Activated CD8-positive, alpha-beta T cell treated with anti-CD3 and anti-CD28 coated beads for 36 hours (primary cell): ENCODE results near the gene EFCAB7. TPM values are rescaled to one million over a fixed set of nuclear protein-coding genes. Genes with fewer than 3 reads are reported as not detected.

Experiments used
- ATAC-seq: fragments of 200-7000 bp; cut with Tn5 transposase; one replicate; pipeline ENCODE4 v1.10.0; 2021; ENCODE audit warnings: mild to moderate bottlenecking, moderate library complexity
- CTCF ChIA-PET: fragments of 350-600 bp; sonication (Branson Sonifier 250); formaldehyde crosslinking; loops from one replicate; lab custom pipeline; 2021; ENCODE audit warnings: antibody characterized with exemption; lab: Charles Lee
- POLR2A ChIA-PET: fragments of 350-600 bp; sonication (Branson Sonifier 250); formaldehyde crosslinking; loops from one replicate; lab custom pipeline; 2021; ENCODE audit warnings: antibody characterized with exemption; lab: Charles Lee
- DNase-seq: peaks from one replicate; pipeline ENCODE4 v3.0.0-alpha.2; 2020
- H3K27ac Mint-ChIP-seq: one replicate; pipeline ENCODE4 v1.8.0; 2021; ENCODE audit warnings: mild to moderate bottlenecking, mixed read lengths
- H3K27me3 Mint-ChIP-seq: one replicate; pipeline ENCODE4 v1.8.0; 2021; ENCODE audit warnings: mixed read lengths
- H3K36me3 Mint-ChIP-seq: one replicate; pipeline ENCODE4 v1.8.0; 2021; ENCODE audit warnings: low read depth, mixed read lengths
- H3K4me1 Mint-ChIP-seq: one replicate; pipeline ENCODE4 v1.8.0; 2021; ENCODE audit warnings: low read depth, mixed read lengths
- H3K4me3 Mint-ChIP-seq: one replicate; pipeline ENCODE4 v1.8.0; 2021; ENCODE audit warnings: mild to moderate bottlenecking, moderate library complexity, mixed read lengths
- H3K9me3 Mint-ChIP-seq: one replicate; pipeline ENCODE4 v1.8.0; 2021; ENCODE audit warnings: mixed read lengths
- CTCF ChIP-seq: fragments of 200-600 bp; IDR thresholded peaks from one replicate; pipeline ENCODE4 v1.8.0; 2022; ENCODE audit warnings: antibody characterized with exemption, mild to moderate bottlenecking
- intact Hi-C: fragments of 100-400 bp; cut with micrococcal nuclease; formaldehyde crosslinking; loops from one replicate; pipeline ENCODE4 v1.10.0; 2022
- total RNA-seq, 2 experiments: library from RNA; stranded (reverse); gene quantifications; one replicate each; pipeline ENCODE4 v1.2.3, GENCODE V29; 2021

The EFCAB7 gene
- total RNA-seq, 2 experiments from 2014 or later, result 6.1 to 6.8 TPM

GRCh38 chr1:63532727-63533126 lies 9.4 kb downstream of the EFCAB7 start:
- Mint-ChIP-seq H3K9me3 (no peaks in the 10 kb centered on the region), H3K27me3 (no peaks in the 10 kb centered on the region), H3K27ac (no peak overlapping the region), H3K4me1 (no peaks in the 10 kb centered on the region), H3K36me3 (peaks cover 4% of the 10 kb centered on the region), H3K4me3 (no peak overlapping the region)
- DNase-seq (no peak), ATAC-seq (no peak)
- ChIA-PET POLR2A (interaction anchor here (1.0 kb wide), 1 partner anchor 9 kb away, joined by 3 read pairs; the partner anchor contains the start of gene EFCAB7), CTCF (interaction anchor here (1.1 kb wide), 1 partner anchor 9 kb away, joined by 4 read pairs; the partner anchor contains the start of gene EFCAB7)
- intact Hi-C loops, result no loop called here
- TF ChIP-seq CTCF, result no peak

GRCh38 chr1:63533931-63534330 lies 10.6 kb downstream of the EFCAB7 start:
- no peak overlapping the region for H3K4me3 Mint-ChIP-seq
- POLR2A ChIA-PET, result no interaction called here
- H3K27me3 Mint-ChIP-seq, result no peaks in the 10 kb centered on the region
- CTCF ChIA-PET, result no interaction called here
- no peak for TF ChIP-seq CTCF
- peaks cover 4% of the 10 kb centered on the region for H3K36me3 Mint-ChIP-seq
- DNase-seq (no peak), ATAC-seq (no peak)
- H3K4me1 Mint-ChIP-seq, result no peaks in the 10 kb centered on the region
- no peaks in the 10 kb centered on the region for H3K9me3 Mint-ChIP-seq
- H3K27ac Mint-ChIP-seq, result no peak overlapping the region
- intact Hi-C loops, result no loop called here

- ATAC-seq (no peak), DNase-seq (no peak)
- TF ChIP-seq CTCF, result no peak
- ChIA-PET POLR2A (no interaction called here), CTCF (no interaction called here)
- Mint-ChIP-seq H3K27ac (no peak overlapping the region), H3K4me1 (no peaks in the 10 kb centered on the region), H3K27me3 (no peaks in the 10 kb centered on the region), H3K9me3 (no peaks in the 10 kb centered on the region), H3K4me3 (no peak overlapping the region), H3K36me3 (peaks cover 4% of the 10 kb centered on the region)
- intact Hi-C loops, result no loop called here
These were observed 11.1 kb downstream of the EFCAB7 start for GRCh38 chr1:63534406-63534805.

GRCh38 chr1:63537006-63537405 lies 13.7 kb downstream of the EFCAB7 start:
- no peaks in the 10 kb centered on the region for H3K27me3 Mint-ChIP-seq
- TF ChIP-seq CTCF, result no peak
- no peak overlapping the region for H3K4me3 Mint-ChIP-seq
- no peaks in the 10 kb centered on the region for H3K4me1 Mint-ChIP-seq
- no peak for ATAC-seq
- H3K36me3 Mint-ChIP-seq, result peaks cover 4% of the 10 kb centered on the region
- no peak overlapping the region for H3K27ac Mint-ChIP-seq
- ChIA-PET CTCF (interaction anchor here (2.5 kb wide), 1 partner anchor 10 kb away, joined by 13 read pairs; no protein-coding TSS in a partner anchor), POLR2A (no interaction called here)
- DNase-seq, result no peak
- intact Hi-C loops, result no loop called here
- no peaks in the 10 kb centered on the region for H3K9me3 Mint-ChIP-seq

GRCh38 chr1:63537940-63538339 lies 14.6 kb downstream of the EFCAB7 start:
- intact Hi-C loops, result no loop called here
- Mint-ChIP-seq H3K4me1 (no peaks in the 10 kb centered on the region), H3K4me3 (no peak overlapping the region), H3K27me3 (no peaks in the 10 kb centered on the region), H3K36me3 (peaks cover 4% of the 10 kb centered on the region), H3K27ac (no peak overlapping the region), H3K9me3 (no peaks in the 10 kb centered on the region)
- DNase-seq (no peak), ATAC-seq (no peak)
- POLR2A ChIA-PET, result no interaction called here
- peak; percentile 42 for TF ChIP-seq CTCF
- CTCF ChIA-PET, result interaction anchor here (0.6 to 2.5 kb wide), 12 partner anchors 10 to 697 kb away, joined by 3 to 13 read pairs (median 5); partner anchors contain the start of gene PGM1
